Activated naive CD4-positive, alpha-beta T cell treated with anti-CD3 and anti-CD28 coated beads, Interleukin-2, amount 50 U/mL, for 72 hours (primary cell): Measurements from ENCODE around the gene SERTAD4. TPM values are rescaled to one million over a fixed set of nuclear protein-coding genes. Genes with fewer than 3 reads are reported as not detected.
"Not testable (repeated sequence)": the region's sequence is repeated elsewhere in the genome, so short reads cannot be mapped to it uniquely, and the experiment has no call there.

Experiments
- ATAC-seq, 2 donors: fragments of 150-1000 bp; cut with Tn5 transposase; 2 replicates each; pipeline ENCODE4 v1.10.0; 2021; ENCODE audit warnings: mild to moderate bottlenecking in 2 of 2, moderate library complexity in 2 of 2
- DNase-seq, 2 donors: peaks; one replicate each; pipeline ENCODE4 v3.0.0; 2021 to 2022; ENCODE audit warnings: low spot score in 2 of 2
- H3K27ac Mint-ChIP-seq, 2 donors: one replicate each; pipeline ENCODE4 v1.8.0; 2022; ENCODE audit warnings: mild to moderate bottlenecking in 2 of 2, mixed read lengths in 2 of 2
- H3K36me3 Mint-ChIP-seq, 2 donors: one replicate each; pipeline ENCODE4 v1.8.0; 2022; ENCODE audit warnings: mixed read lengths in 2 of 2
- H3K9me3 Mint-ChIP-seq, 2 donors: one replicate each; pipeline ENCODE4 v1.8.0; 2022; ENCODE audit warnings: mixed read lengths in 2 of 2
- total RNA-seq, 2 donors: library from RNA; stranded (reverse); gene quantifications; one replicate each; pipeline ENCODE4 v1.2.3, GENCODE V29; 2022

The SERTAD4 gene
- total RNA-seq, 2 donors from 2014 or later = not detected

GRCh38 chr1:210246447-210246846, 13.9 kb downstream of the SERTAD4 start:
- DNase-seq (no peak), ATAC-seq (peak in 1 of 2 donors; percentile 82)
- H3K36me3 Mint-ChIP-seq = peaks cover 0 to 4% of the 10 kb centered on the region in 2 donors
- no peak overlapping the region for H3K27ac Mint-ChIP-seq
- H3K9me3 Mint-ChIP-seq = no peaks in the 10 kb centered on the region

GRCh38 chr1:210248341-210248740, 15.7 kb downstream of the SERTAD4 start:
- H3K27ac Mint-ChIP-seq = no peak overlapping the region
- no peaks in the 10 kb centered on the region for H3K9me3 Mint-ChIP-seq
- H3K36me3 Mint-ChIP-seq = peaks cover 0 to 4% of the 10 kb centered on the region in 2 donors
- DNase-seq (no peak), ATAC-seq (no peak)

GRCh38 chr1:210250665-210250997, 18.0 kb downstream of the SERTAD4 start:
- Mint-ChIP-seq H3K9me3 (no peaks in the 10 kb centered on the region), H3K36me3 (peaks cover 0 to 4% of the 10 kb centered on the region in 2 donors), H3K27ac (no peak overlapping the region)
- no peak for DNase-seq
- no peak for ATAC-seq

- H3K27ac Mint-ChIP-seq = no peak overlapping the region
- peaks cover 0 to 4% of the 10 kb centered on the region in 2 donors for H3K36me3 Mint-ChIP-seq
- H3K9me3 Mint-ChIP-seq = no peaks in the 10 kb centered on the region
- DNase-seq = peak in 1 of 2 donors; percentile 19
- ATAC-seq = peak; percentile 36 to 44
These were observed 18.5 kb downstream of the SERTAD4 start for GRCh38 chr1:210250998-210251679.

- Mint-ChIP-seq H3K9me3 (no peaks in the 10 kb centered on the region), H3K36me3 (peaks cover 0 to 4% of the 10 kb centered on the region in 2 donors), H3K27ac (no peak overlapping the region)
- no peak for ATAC-seq
- no peak for DNase-seq
These were observed 19.3 kb downstream of the SERTAD4 start for GRCh38 chr1:210251680-210252490.

GRCh38 chr1:210252621-210253051, 20.0 kb downstream of the SERTAD4 start:
- Mint-ChIP-seq H3K36me3 (peaks cover 0 to 4% of the 10 kb centered on the region in 2 donors), H3K27ac (no peak overlapping the region), H3K9me3 (no peaks in the 10 kb centered on the region)
- ATAC-seq (peak in 1 of 2 donors; percentile 37), DNase-seq (peak in 1 of 2 donors; percentile 10)

GRCh38 chr1:210254298-210254697, 21.7 kb downstream of the SERTAD4 start:
- H3K27ac Mint-ChIP-seq = no peak overlapping the region
- no peak for ATAC-seq
- no peaks in the 10 kb centered on the region for H3K9me3 Mint-ChIP-seq
- H3K36me3 Mint-ChIP-seq = peaks cover 0 to 4% of the 10 kb centered on the region in 2 donors
- DNase-seq = no peak

- Mint-ChIP-seq H3K27ac (no peak overlapping the region), H3K9me3 (no peaks in the 10 kb centered on the region), H3K36me3 (no peaks in the 10 kb centered on the region)
- DNase-seq (no peak), ATAC-seq (no peak)
These were observed 25.3 kb downstream of the SERTAD4 start for GRCh38 chr1:210257698-210258529.

GRCh38 chr1:210259561-210259960, 27.0 kb downstream of the SERTAD4 start:
- no peak overlapping the region for H3K27ac Mint-ChIP-seq
- ATAC-seq (no peak), DNase-seq (no peak)
- H3K36me3 Mint-ChIP-seq = no peaks in the 10 kb centered on the region
- H3K9me3 Mint-ChIP-seq = no peaks in the 10 kb centered on the region

GRCh38 chr1:210260096-210260495, 27.5 kb downstream of the SERTAD4 start:
- no peak overlapping the region for H3K27ac Mint-ChIP-seq
- ATAC-seq = no peak
- no peaks in the 10 kb centered on the region for H3K9me3 Mint-ChIP-seq
- H3K36me3 Mint-ChIP-seq = no peaks in the 10 kb centered on the region
- DNase-seq = no peak

GRCh38 chr1:210262167-210262896, 29.7 kb downstream of the SERTAD4 start:
- no peaks in the 10 kb centered on the region for H3K36me3 Mint-ChIP-seq
- DNase-seq (no peak), ATAC-seq (no peak)
- no peak overlapping the region for H3K27ac Mint-ChIP-seq
- H3K9me3 Mint-ChIP-seq = no peaks in the 10 kb centered on the region

- ATAC-seq (no peak), DNase-seq (no peak)
- H3K36me3 Mint-ChIP-seq = no peaks in the 10 kb centered on the region
- H3K9me3 Mint-ChIP-seq = no peaks in the 10 kb centered on the region
- no peak overlapping the region for H3K27ac Mint-ChIP-seq
These were observed 30.3 kb downstream of the SERTAD4 start for GRCh38 chr1:210262897-210263272.

GRCh38 chr1:210263963-210264362, 31.4 kb downstream of the SERTAD4 start:
- Mint-ChIP-seq H3K36me3 (no peaks in the 10 kb centered on the region), H3K27ac (no peak overlapping the region), H3K9me3 (no peaks in the 10 kb centered on the region)
- DNase-seq (no peak), ATAC-seq (peak in 1 of 2 donors; percentile 54)

GRCh38 chr1:210264496-210265380, 32.1 kb downstream of the SERTAD4 start:
- ATAC-seq (no peak), DNase-seq (no peak)
- Mint-ChIP-seq H3K36me3 (no peaks in the 10 kb centered on the region), H3K9me3 (no peaks in the 10 kb centered on the region), H3K27ac (no peak overlapping the region)

GRCh38 chr1:210265392-210265955, 32.9 kb downstream of the SERTAD4 start:
- H3K9me3 Mint-ChIP-seq, H3K27ac Mint-ChIP-seq, H3K36me3 Mint-ChIP-seq, DNase-seq, ATAC-seq: not testable (repeated sequence)
